ENCODE data around the gene NME5.
"Not testable (repeated sequence)": the region's sequence is repeated elsewhere in the genome, so short reads cannot be mapped to it uniquely, and the experiment has no call there.

Gene NME5

GRCh38 chr5:138091685-138092084, 47.5 kb downstream of the NME5 start:
- H3K27me3 ChIP-seq (replicated peaks; ENCODE audit: control insufficient read depth, insufficient read depth, low read length, poor library complexity, severe bottlenecking), result no peaks in the 10 kb centered on the region
- no peak overlapping the region for H3K4me3 ChIP-seq (ENCODE audit: insufficient read depth, low read depth, low read length, poor library complexity, severe bottlenecking)
- no peaks in the 10 kb centered on the region for H3K36me3 ChIP-seq (ENCODE audit: control insufficient read depth, insufficient read depth, low read length)
- H3K27ac ChIP-seq (ENCODE audit: insufficient read depth, low read length, poor library complexity, severe bottlenecking), result no peak overlapping the region
- no peaks in the 10 kb centered on the region for H3K9me3 ChIP-seq (ENCODE audit: control insufficient read depth, low read length)
- DNase-seq, result no peak
- H3K4me1 ChIP-seq (ENCODE audit: control insufficient read depth, insufficient read depth, low read length, poor library complexity, severe bottlenecking), result no peaks in the 10 kb centered on the region

- Histone ChIP-seq H3K4me3 (ENCODE audit: insufficient read depth, low read depth, low read length, poor library complexity, severe bottlenecking) (no peak within 1 kb of the TSS), H3K4me1 (ENCODE audit: control insufficient read depth, insufficient read depth, low read length, poor library complexity, severe bottlenecking) (no peaks in the 10 kb centered on the region), H3K9me3 (ENCODE audit: control insufficient read depth, low read length) (no peaks in the 10 kb centered on the region), H3K36me3 (ENCODE audit: control insufficient read depth, insufficient read depth, low read length) (no peaks in the 10 kb centered on the region), H3K27ac (ENCODE audit: insufficient read depth, low read length, poor library complexity, severe bottlenecking) (no peak within 1 kb of the TSS), H3K27me3 (replicated peaks; ENCODE audit: control insufficient read depth, insufficient read depth, low read length, poor library complexity, severe bottlenecking) (no peaks in the 10 kb centered on the region)
- DNase-seq, result no peak
Observed at GRCh38 chr5:138083702-138084101, 55.5 kb downstream of the NME5 start, which contains the start of gene WNT8A. Gene WNT8A (plus strand): TSS chr5:138084033. CDS start chr5:138084128, 95 bp downstream.

- H3K4me3 ChIP-seq (ENCODE audit: insufficient read depth, low read depth, low read length, poor library complexity, severe bottlenecking), result no peak overlapping the region
- no peaks in the 10 kb centered on the region for H3K9me3 ChIP-seq (ENCODE audit: control insufficient read depth, low read length)
- no peak overlapping the region for H3K27ac ChIP-seq (ENCODE audit: insufficient read depth, low read length, poor library complexity, severe bottlenecking)
- H3K36me3 ChIP-seq (ENCODE audit: control insufficient read depth, insufficient read depth, low read length), result no peaks in the 10 kb centered on the region
- no peaks in the 10 kb centered on the region for H3K27me3 ChIP-seq (replicated peaks; ENCODE audit: control insufficient read depth, insufficient read depth, low read length, poor library complexity, severe bottlenecking)
- no peaks in the 10 kb centered on the region for H3K4me1 ChIP-seq (ENCODE audit: control insufficient read depth, insufficient read depth, low read length, poor library complexity, severe bottlenecking)
- no peak for DNase-seq
Observed at GRCh38 chr5:138082033-138082432, 57.2 kb downstream of the NME5 start.

GRCh38 chr5:138078006-138078643, 61.1 kb downstream of the NME5 start:
- Histone ChIP-seq H3K4me1 (ENCODE audit: control insufficient read depth, insufficient read depth, low read length, poor library complexity, severe bottlenecking) (no peaks in the 10 kb centered on the region), H3K9me3 (ENCODE audit: control insufficient read depth, low read length) (no peaks in the 10 kb centered on the region), H3K36me3 (ENCODE audit: control insufficient read depth, insufficient read depth, low read length) (no peaks in the 10 kb centered on the region), H3K27me3 (replicated peaks; ENCODE audit: control insufficient read depth, insufficient read depth, low read length, poor library complexity, severe bottlenecking) (no peaks in the 10 kb centered on the region), H3K4me3 (ENCODE audit: insufficient read depth, low read depth, low read length, poor library complexity, severe bottlenecking) (no peak overlapping the region), H3K27ac (ENCODE audit: insufficient read depth, low read length, poor library complexity, severe bottlenecking) (no peak overlapping the region)
- no peak for DNase-seq

GRCh38 chr5:138077064-138077696, 62.0 kb downstream of the NME5 start:
- Histone ChIP-seq H3K4me3 (ENCODE audit: insufficient read depth, low read depth, low read length, poor library complexity, severe bottlenecking) (no peak overlapping the region), H3K4me1 (ENCODE audit: control insufficient read depth, insufficient read depth, low read length, poor library complexity, severe bottlenecking) (no peaks in the 10 kb centered on the region), H3K27me3 (replicated peaks; ENCODE audit: control insufficient read depth, insufficient read depth, low read length, poor library complexity, severe bottlenecking) (no peaks in the 10 kb centered on the region), H3K9me3 (ENCODE audit: control insufficient read depth, low read length) (no peaks in the 10 kb centered on the region), H3K27ac (ENCODE audit: insufficient read depth, low read length, poor library complexity, severe bottlenecking) (no peak overlapping the region), H3K36me3 (ENCODE audit: control insufficient read depth, insufficient read depth, low read length) (no peaks in the 10 kb centered on the region)
- peak in 2 of 3 donors; percentile 6 to 19 for DNase-seq

GRCh38 chr5:138070026-138070425, 69.2 kb downstream of the NME5 start:
- not testable (repeated sequence) for H3K4me1 ChIP-seq (ENCODE audit: control insufficient read depth, insufficient read depth, low read length, poor library complexity, severe bottlenecking); H3K27me3 ChIP-seq (replicated peaks; ENCODE audit: control insufficient read depth, insufficient read depth, low read length, poor library complexity, severe bottlenecking); H3K4me3 ChIP-seq (ENCODE audit: insufficient read depth, low read depth, low read length, poor library complexity, severe bottlenecking); H3K9me3 ChIP-seq (ENCODE audit: control insufficient read depth, low read length); H3K27ac ChIP-seq (ENCODE audit: insufficient read depth, low read length, poor library complexity, severe bottlenecking); H3K36me3 ChIP-seq (ENCODE audit: control insufficient read depth, insufficient read depth, low read length); DNase-seq

GRCh38 chr5:138068742-138069600, 70.3 kb downstream of the NME5 start:
- no peaks in the 10 kb centered on the region for H3K27me3 ChIP-seq (replicated peaks; ENCODE audit: control insufficient read depth, insufficient read depth, low read length, poor library complexity, severe bottlenecking)
- no peaks in the 10 kb centered on the region for H3K9me3 ChIP-seq (ENCODE audit: control insufficient read depth, low read length)
- no peaks in the 10 kb centered on the region for H3K4me1 ChIP-seq (ENCODE audit: control insufficient read depth, insufficient read depth, low read length, poor library complexity, severe bottlenecking)
- no peak overlapping the region for H3K4me3 ChIP-seq (ENCODE audit: insufficient read depth, low read depth, low read length, poor library complexity, severe bottlenecking)
- DNase-seq, result peak; percentile 34 to 53 (median 36)
- no peaks in the 10 kb centered on the region for H3K36me3 ChIP-seq (ENCODE audit: control insufficient read depth, insufficient read depth, low read length)
- no peak overlapping the region for H3K27ac ChIP-seq (ENCODE audit: insufficient read depth, low read length, poor library complexity, severe bottlenecking)

- no peaks in the 10 kb centered on the region for H3K36me3 ChIP-seq (ENCODE audit: control insufficient read depth, insufficient read depth, low read length)
- no peak overlapping the region for H3K27ac ChIP-seq (ENCODE audit: insufficient read depth, low read length, poor library complexity, severe bottlenecking)
- H3K4me1 ChIP-seq (ENCODE audit: control insufficient read depth, insufficient read depth, low read length, poor library complexity, severe bottlenecking), result no peaks in the 10 kb centered on the region
- DNase-seq, result no peak
- no peaks in the 10 kb centered on the region for H3K27me3 ChIP-seq (replicated peaks; ENCODE audit: control insufficient read depth, insufficient read depth, low read length, poor library complexity, severe bottlenecking)
- no peak overlapping the region for H3K4me3 ChIP-seq (ENCODE audit: insufficient read depth, low read depth, low read length, poor library complexity, severe bottlenecking)
- no peaks in the 10 kb centered on the region for H3K9me3 ChIP-seq (ENCODE audit: control insufficient read depth, low read length)
Observed at GRCh38 chr5:138067945-138068344, 71.3 kb downstream of the NME5 start.

Data from effector memory CD4-positive, alpha-beta T cell (primary cell).